Measurements from ENCODE around the gene ACTG1.

Gene ACTG1

GRCh38 chr17:81477173-81477572, 35.4 kb downstream of the ACTG1 start:
- no peak for DNase-seq

GRCh38 chr17:81476635-81477034, 36.0 kb downstream of the ACTG1 start:
- Histone ChIP-seq H3K4me1 (peaks cover 5% of the 10 kb centered on the region; the same call in 1 of the 2 replicates), H3K27me3 (no peaks in the 10 kb centered on the region), H3K36me3 (no peaks in the 10 kb centered on the region), H3K4me3 (ENCODE audit: low read depth, low read length) (no peak overlapping the region), H3K9me3 (no peaks in the 10 kb centered on the region)
- no peak for TF ChIP-seq CTCF (IDR thresholded peaks at IDR 0.05; ENCODE audit: low read depth, low read length)
- DNase-seq, result no peak

More at GRCh38 chr17:81477173-81477572, 35.4 kb downstream of the ACTG1 start:
- Histone ChIP-seq H3K4me1 (peaks cover 5% of the 10 kb centered on the region; the same call in 1 of the 2 replicates), H3K27me3 (no peaks in the 10 kb centered on the region), H3K9me3 (no peaks in the 10 kb centered on the region), H3K36me3 (no peaks in the 10 kb centered on the region), H3K4me3 (ENCODE audit: low read depth, low read length) (no peak overlapping the region)
- no peak for TF ChIP-seq CTCF (IDR thresholded peaks at IDR 0.05; ENCODE audit: low read depth, low read length)

- Histone ChIP-seq H3K36me3 (no peaks in the 10 kb centered on the region), H3K4me1 (peaks cover 5% of the 10 kb centered on the region; the same call in 1 of the 2 replicates), H3K4me3 (ENCODE audit: low read depth, low read length) (no peak overlapping the region), H3K9me3 (no peaks in the 10 kb centered on the region), H3K27me3 (no peaks in the 10 kb centered on the region)
- no peak for DNase-seq
- no peak for TF ChIP-seq CTCF (IDR thresholded peaks at IDR 0.05; ENCODE audit: low read depth, low read length)
Measured at GRCh38 chr17:81476097-81476496, 36.5 kb downstream of the ACTG1 start.

DNA sequence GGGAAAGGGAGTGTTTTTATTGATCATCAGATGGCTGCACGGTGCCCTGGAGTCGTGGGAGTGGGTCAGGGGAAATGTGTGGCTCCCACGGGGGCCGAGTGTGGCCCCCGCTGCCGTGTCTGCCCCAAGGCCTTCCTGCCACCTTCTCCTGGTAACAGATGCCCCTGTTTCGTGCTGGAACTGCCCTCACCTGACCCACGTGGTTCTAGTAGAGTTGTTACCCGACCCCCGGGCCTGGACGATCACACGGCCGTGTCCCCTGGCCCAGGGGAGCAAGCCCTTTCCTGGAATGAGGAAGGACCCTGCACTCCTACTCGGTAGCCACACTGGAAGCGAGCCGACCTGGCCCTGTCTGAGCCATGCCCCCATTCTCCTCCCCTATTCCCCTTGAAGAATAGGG, 37.6 kb downstream of the ACTG1 start:
- Histone ChIP-seq H3K36me3 (no peaks in the 10 kb centered on the region), H3K27me3 (no peaks in the 10 kb centered on the region), H3K4me1 (peaks cover 4% of the 10 kb centered on the region; the same call in 1 of the 2 replicates), H3K4me3 (ENCODE audit: low read depth, low read length) (no peak overlapping the region), H3K9me3 (no peaks in the 10 kb centered on the region)
- no peak for TF ChIP-seq CTCF (IDR thresholded peaks at IDR 0.05; ENCODE audit: low read depth, low read length)
- no peak for DNase-seq

GRCh38 chr17:81473019-81473418, 39.6 kb downstream of the ACTG1 start:
- Histone ChIP-seq H3K9me3 (no peaks in the 10 kb centered on the region), H3K4me3 (ENCODE audit: low read depth, low read length) (no peak overlapping the region), H3K27me3 (no peaks in the 10 kb centered on the region), H3K4me1 (no peaks in the 10 kb centered on the region), H3K36me3 (no peaks in the 10 kb centered on the region)
- TF ChIP-seq CTCF (IDR thresholded peaks at IDR 0.05; ENCODE audit: low read depth, low read length), result no peak
- DNase-seq, result no peak

DNA sequence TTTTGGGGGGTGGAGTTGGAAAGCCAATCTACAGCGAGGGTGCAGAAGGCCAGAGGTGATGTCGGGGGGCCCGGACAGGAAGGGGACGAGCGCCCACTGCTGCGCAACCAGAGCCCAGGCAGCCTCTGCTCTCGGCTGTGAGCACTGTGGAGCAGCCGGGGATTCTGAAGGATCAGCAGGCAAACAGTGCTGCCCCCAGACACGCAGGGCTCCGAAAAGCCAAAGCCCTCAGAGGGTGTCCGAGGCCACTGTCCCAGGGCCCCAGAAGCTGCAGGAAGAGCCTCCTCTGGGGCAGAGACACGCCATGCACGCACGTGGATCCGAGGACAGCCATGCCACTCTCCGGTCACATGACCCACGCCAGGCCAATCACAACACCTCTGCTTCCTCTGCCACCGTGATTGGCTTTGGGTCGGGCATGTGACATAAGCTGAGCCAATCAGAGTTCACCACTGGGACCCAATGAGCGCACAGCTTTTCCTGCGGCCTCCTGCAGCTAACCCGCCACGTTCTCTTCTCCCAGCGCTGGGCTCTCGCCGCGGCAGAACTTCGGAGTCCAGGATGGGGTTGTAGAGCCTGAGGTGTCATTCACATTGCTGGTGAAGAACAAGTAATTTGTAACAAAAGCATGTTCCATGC, 40.7 kb downstream of the ACTG1 start:
- DNase-seq, result peak; percentile 56
- no peak for TF ChIP-seq CTCF (IDR thresholded peaks at IDR 0.05; ENCODE audit: low read depth, low read length)
- Histone ChIP-seq H3K4me1 (no peaks in the 10 kb centered on the region), H3K4me3 (ENCODE audit: low read depth, low read length) (no peak overlapping the region), H3K27me3 (no peaks in the 10 kb centered on the region), H3K9me3 (no peaks in the 10 kb centered on the region), H3K36me3 (no peaks in the 10 kb centered on the region)

Measured in BE2C (cell line).